Heart right ventricle (tissue), 16 donors: ENCODE results near the gene KLHL22. TPM values are rescaled to one million over a fixed set of nuclear protein-coding genes. Genes with fewer than 3 reads are reported as not detected.

Source experiments
- ATAC-seq, 8 donors: fragments of 200-7000 bp; cut with Tn5 transposase; one replicate each; pipeline ENCODE4 v1.9.1; 2020; ENCODE audit warnings: mild to moderate bottlenecking in 8 of 8, moderate library complexity in 8 of 8, moderate number of reproducible peaks in 1 of 8
- DNase-seq, 2 donors: peaks; one replicate each; pipeline ENCODE4 v3.0.0-alpha.2; 2020
- H3K27ac ChIP-seq, 10 donors: fragments of 200-600 bp; sonication (generic) in 2 of 10; one replicate each; pipeline versions ENCODE4 v1.5.0 to v1.8.0; 2020 to 2022; ENCODE audit warnings: mild to moderate bottlenecking in 3 of 10
- H3K27me3 ChIP-seq, 7 donors: fragments of 200-600 bp; one replicate each; pipeline ENCODE4 v1.8.0; 2021 to 2022; ENCODE audit warnings: mild to moderate bottlenecking in 2 of 7
- H3K36me3 ChIP-seq, 9 donors: fragments of 200-600 bp; sonication (generic) in 1 of 9; one replicate each; pipeline versions ENCODE4 v1.5.0 to v1.8.0; 2020 to 2022; ENCODE audit warnings: mild to moderate bottlenecking in 2 of 9
- H3K4me1 ChIP-seq, 9 donors: fragments of 200-600 bp; sonication (generic) in 1 of 9; one replicate each; pipeline versions ENCODE4 v1.5.0 to v1.8.0; 2020 to 2022; ENCODE audit warnings: mild to moderate bottlenecking in 4 of 9
- H3K4me3 ChIP-seq, 10 donors: fragments of 200-600 bp; sonication (generic) in 2 of 10; one replicate each; pipeline versions ENCODE4 v1.5.0 to v1.8.0; 2020 to 2022; ENCODE audit warnings: mild to moderate bottlenecking in 7 of 10, moderate library complexity in 2 of 10
- H3K9me3 ChIP-seq, 11 donors: fragments of 200-600 bp in 10 of 11; sonication (generic) in 2 of 11; one replicate each; pipeline versions ENCODE4 v1.5.0 to v1.8.0; 2013 to 2022; ENCODE audit warnings: mild to moderate bottlenecking in 2 of 11, control low read depth in 1 of 11, moderate library complexity in 1 of 11
- WGBS, 2 donors: extraction: QIAGEN DNeasy Blood & Tissue Kit; methylation state at CpG; one replicate each; pipeline ENCODE4 v1.1.7; 2013; ENCODE audit warnings: inconsistent platforms in 1 of 2; 5-methylcytosine and 5-hydroxymethylcytosine counted together
- intact Hi-C, 10 donors: fragments of 100-400 bp; cut with DNase I; formaldehyde crosslinking; loops; one replicate each; pipeline versions ENCODE4 v1.11.1 to v1.14.2; 2022
- polyA plus RNA-seq, 2 donors: library from polyadenylated mRNA; stranded (reverse); fragments of 200-250 nt; gene quantifications; one replicate each; pipeline ENCODE4 v1.2.3, GENCODE V29; 2013
- total RNA-seq, 10 donors: library from RNA; stranded (reverse); fragmentation: NEBNext Ultra II Directional in 3 of 10; extraction: Animal tissue kit (Norgen Biotek cat#: 25700) in 3 of 10; gene quantifications; one replicate each; pipeline versions ENCODE4 v1.2.1 to v1.2.4, GENCODE V29; 2021 to 2023
- TF ChIP-seq, protein P1 (sequence below), 9 donors: fragments of 200-600 bp; sonication (generic) in 2 of 9; IDR thresholded peaks; one replicate each; pipeline versions ENCODE4 v1.5.0 to v1.8.0; 2021 to 2022; ENCODE audit warnings: antibody characterized with exemption in 9 of 9, mild to moderate bottlenecking in 5 of 9, moderate library complexity in 1 of 9
- donor health status: Arrhythmogenic right ventricular cardiomyopathy.
- donor health status: ischemic (EF 13 %, LVEDD 7.1; RV severe dilation, severe dysfunction).
- donor health status: healthy with polysubstance abuse.
- donor health status: DM: no; HTN: yes; CAD: no.
- donor health status: DM: no; HTN: no; CAD: no.
- donor health status: ischemic (EF 25% LVEDD 6.9; RV normal size, moderate dysfunction).
- donor health status: ischemic (EF 25% LVEDD 5.7; RV mildly dilated, moderate dysfunction).
- donor health status: healthy.
- donor health status: DM: yes; HTN: yes; CAD: no.
- donor health status: Ischemic cardiomyopathy.
- donor health status: ischemic (EF 35%, LVEDD 5.7; RV mildly dilated, moderate dysfunction).
- donor health status: nonischemic (EF 11% LVEDD 7.7; RV severe dilation, severe dysfunction).
- donor health status: DM: yes; HTN: yes; CAD: no.
- donor health status: PGD.
- donor health status: ischemic (EF 29% LVEDD 5.4; RV normal size, mild dysfunction).
- donor health status: nonischemic (EF 23%, LVEDD 6.1; RV moderate dilation, normal function).

The KLHL22 gene
- total and polyA plus RNA-seq, 12 donors = 11.3 to 29.3 (median 17.3) TPM

DNA sequence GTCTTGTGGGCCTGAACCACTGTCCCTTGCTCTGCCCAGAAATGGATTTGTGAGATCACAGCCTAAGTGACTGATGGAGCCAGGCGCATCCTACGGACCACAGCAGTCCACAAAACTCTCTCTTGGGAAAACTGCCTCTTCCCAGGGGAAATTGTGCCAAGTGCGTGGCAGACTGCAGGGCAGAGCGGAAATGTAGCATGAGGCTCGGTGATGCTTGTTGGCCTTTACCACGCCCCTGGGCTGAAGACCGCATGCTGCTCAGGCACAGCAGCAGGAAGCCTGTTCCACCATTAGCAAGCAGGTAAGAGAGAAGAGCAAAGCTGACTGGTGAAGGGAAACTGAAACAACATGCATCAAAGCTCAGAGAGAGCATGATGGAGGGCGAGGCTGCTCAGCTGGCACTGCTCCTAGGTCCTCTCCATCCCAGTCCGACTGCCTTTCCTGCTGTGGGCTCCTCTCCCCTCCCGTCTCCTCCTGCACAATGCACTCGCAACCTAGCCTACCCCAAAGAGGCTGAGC is 31.4 kb downstream of the KLHL22 start:
- TF ChIP-seq, protein P1, sequence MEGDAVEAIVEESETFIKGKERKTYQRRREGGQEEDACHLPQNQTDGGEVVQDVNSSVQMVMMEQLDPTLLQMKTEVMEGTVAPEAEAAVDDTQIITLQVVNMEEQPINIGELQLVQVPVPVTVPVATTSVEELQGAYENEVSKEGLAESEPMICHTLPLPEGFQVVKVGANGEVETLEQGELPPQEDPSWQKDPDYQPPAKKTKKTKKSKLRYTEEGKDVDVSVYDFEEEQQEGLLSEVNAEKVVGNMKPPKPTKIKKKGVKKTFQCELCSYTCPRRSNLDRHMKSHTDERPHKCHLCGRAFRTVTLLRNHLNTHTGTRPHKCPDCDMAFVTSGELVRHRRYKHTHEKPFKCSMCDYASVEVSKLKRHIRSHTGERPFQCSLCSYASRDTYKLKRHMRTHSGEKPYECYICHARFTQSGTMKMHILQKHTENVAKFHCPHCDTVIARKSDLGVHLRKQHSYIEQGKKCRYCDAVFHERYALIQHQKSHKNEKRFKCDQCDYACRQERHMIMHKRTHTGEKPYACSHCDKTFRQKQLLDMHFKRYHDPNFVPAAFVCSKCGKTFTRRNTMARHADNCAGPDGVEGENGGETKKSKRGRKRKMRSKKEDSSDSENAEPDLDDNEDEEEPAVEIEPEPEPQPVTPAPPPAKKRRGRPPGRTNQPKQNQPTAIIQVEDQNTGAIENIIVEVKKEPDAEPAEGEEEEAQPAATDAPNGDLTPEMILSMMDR (IDR thresholded peaks at IDR 0.05) = no peak
- intact Hi-C loops = no loop called here
- peak in 1 of 8 donors; percentile 27 for ATAC-seq
- H3K36me3 ChIP-seq = peaks cover 0 to 41% (median 8%) of the 10 kb centered on the region in 9 donors
- no peaks in the 10 kb centered on the region for H3K9me3 ChIP-seq
- no peak for DNase-seq
- no peaks in the 10 kb centered on the region for H3K27me3 ChIP-seq
- peaks cover 5 to 29% (median 14%) of the 10 kb centered on the region in 9 donors for H3K4me1 ChIP-seq
- WGBS, 2 donors = 87 to 88% methylated on average over 11 of the region's 11 CpGs
- peak overlapping the region in 5 of 10 donors; percentile 28 to 91 (median 48) for H3K27ac ChIP-seq
- H3K4me3 ChIP-seq = no peak overlapping the region

DNA sequence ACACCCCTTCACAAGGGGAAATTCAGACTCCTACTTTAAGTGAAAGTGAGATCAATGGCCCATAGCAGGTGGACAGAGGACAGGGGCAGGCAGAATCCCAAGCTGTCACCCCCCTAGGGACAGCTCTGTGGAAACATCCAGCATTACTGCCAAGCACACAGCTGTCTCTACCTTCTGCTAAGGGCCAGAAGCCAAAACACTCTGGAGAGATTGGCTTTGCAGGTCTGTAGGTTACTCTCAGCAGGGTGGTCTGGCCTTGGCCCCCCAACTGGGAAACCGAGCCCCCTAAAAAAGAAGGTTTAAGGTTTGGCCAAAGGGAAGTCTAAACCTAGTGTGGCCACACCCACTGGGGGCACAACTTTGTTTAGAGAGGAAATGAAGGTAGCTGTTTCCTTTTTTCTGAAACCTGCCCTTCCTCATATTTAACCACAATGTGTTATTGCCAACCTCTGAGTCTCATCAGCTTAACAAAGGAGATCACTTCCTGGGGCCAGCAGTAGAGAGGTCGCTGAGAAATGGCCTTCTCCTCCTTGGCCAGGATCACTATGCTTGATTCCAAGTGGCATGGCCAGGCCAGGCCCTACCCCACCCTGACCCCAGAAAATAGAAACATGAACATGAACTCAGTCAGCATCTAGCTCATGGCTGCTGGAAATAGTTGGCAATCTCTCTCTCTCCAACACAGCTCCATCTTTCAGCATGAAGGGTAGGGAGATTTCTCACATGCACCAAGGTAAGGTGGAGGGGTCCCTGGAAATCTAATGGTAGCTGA is 32.1 kb downstream of the KLHL22 start:
- DNase-seq (no peak), ATAC-seq (peak in 6 of 8 donors; percentile 14 to 52 (median 24))
- Histone ChIP-seq H3K4me1 (peaks cover 5 to 29% (median 14%) of the 10 kb centered on the region in 9 donors), H3K4me3 (no peak overlapping the region), H3K9me3 (no peaks in the 10 kb centered on the region), H3K27ac (peak overlapping the region in 8 of 10 donors; percentile 12 to 91 (median 37)), H3K36me3 (peaks cover 0 to 38% (median 8%) of the 10 kb centered on the region in 9 donors), H3K27me3 (no peaks in the 10 kb centered on the region)
- 51 to 59% methylated on average over 2 of the region's 2 CpGs for WGBS, 2 donors
- TF ChIP-seq, protein P1 (IDR thresholded peaks at IDR 0.05) = no peak
- intact Hi-C loops = no loop called here

DNA sequence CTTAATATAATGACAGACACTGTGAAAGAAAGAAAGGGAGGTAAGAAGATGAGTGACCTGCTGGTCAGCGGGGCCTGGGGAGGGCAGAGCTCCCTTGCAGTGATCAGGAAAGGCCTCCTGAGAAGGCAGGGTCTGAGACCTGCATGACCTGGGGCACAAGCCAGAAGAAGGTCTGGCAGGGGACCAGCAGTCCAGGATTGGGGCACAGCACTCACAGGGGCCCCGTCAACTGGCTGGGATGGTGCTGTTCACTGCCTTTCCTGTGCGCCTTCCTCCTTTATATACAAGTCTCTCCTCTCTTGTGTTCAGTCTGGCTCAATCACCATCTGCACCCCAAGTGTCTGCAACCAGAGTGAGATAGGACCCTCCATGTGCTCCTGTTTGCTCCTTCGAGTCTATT is 35.7 kb downstream of the KLHL22 start:
- Histone ChIP-seq H3K27ac (no peak overlapping the region), H3K36me3 (peaks cover 0 to 42% (median under 1%) of the 10 kb centered on the region in 9 donors), H3K4me1 (peaks cover 5 to 36% (median 17%) of the 10 kb centered on the region in 9 donors), H3K27me3 (no peaks in the 10 kb centered on the region), H3K4me3 (no peak overlapping the region), H3K9me3 (no peaks in the 10 kb centered on the region)
- DNase-seq = no peak
- 95% methylated on average over 4 of the region's 4 CpGs for WGBS, 2 donors
- ATAC-seq = no peak
- intact Hi-C loops = loop anchor here in 2 of 10 donors (5.0 kb wide), 2 partner anchors 38 to 43 kb away; no protein-coding TSS in a partner anchor
- TF ChIP-seq, protein P1 (IDR thresholded peaks at IDR 0.05) = no peak

DNA sequence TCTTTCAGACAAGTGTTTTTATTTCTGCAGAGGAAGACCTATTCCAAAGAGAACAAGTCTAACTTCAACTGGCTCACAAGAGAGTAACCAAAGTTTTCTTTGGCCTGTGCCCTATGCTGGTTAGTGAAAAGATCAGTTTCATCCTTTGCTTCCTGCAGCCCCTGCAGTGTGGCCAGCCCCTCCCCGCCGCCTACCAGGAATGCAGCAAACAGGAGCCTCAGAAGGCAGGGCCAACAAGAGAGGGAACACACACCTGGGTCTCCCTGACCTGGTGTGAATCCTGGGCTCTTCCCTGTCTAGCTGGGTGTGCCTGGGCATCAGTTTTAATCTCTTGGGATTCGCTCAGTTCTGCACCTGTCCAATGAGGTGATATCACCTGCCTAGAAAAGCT is 36.4 kb downstream of the KLHL22 start:
- WGBS, 2 donors = 94 to 95% methylated on average over 3 of the region's 3 CpGs
- intact Hi-C loops = loop anchor here in 2 of 10 donors (5.0 kb wide), 2 partner anchors 37 to 42 kb away; no protein-coding TSS in a partner anchor
- ATAC-seq (no peak), DNase-seq (no peak)
- Histone ChIP-seq H3K9me3 (no peaks in the 10 kb centered on the region), H3K27me3 (no peaks in the 10 kb centered on the region), H3K27ac (no peak overlapping the region), H3K4me3 (no peak overlapping the region), H3K4me1 (peaks cover 5 to 34% (median 16%) of the 10 kb centered on the region in 9 donors), H3K36me3 (peaks cover 0 to 42% (median 0%) of the 10 kb centered on the region in 9 donors)
- TF ChIP-seq, protein P1 (IDR thresholded peaks at IDR 0.05) = no peak
